Endodermal cell (in vitro differentiated cells): Measurements from ENCODE around the gene QRSL1. TPM values are rescaled to one million over a fixed set of nuclear protein-coding genes. Genes with fewer than 3 reads are reported as not detected.
A peak's percentile ranks its signal among the peaks of the same experiment; 100 is the strongest.

ENCODE experiments used
- DNase-seq: peaks from one replicate; pipeline ENCODE4 v3.0.0-alpha.2; 2017
- H3K27ac ChIP-seq: 2 replicates; pipeline ENCODE4 v1.5.1; 2013; ENCODE audit warnings: mild to moderate bottlenecking, low read depth, low read length, moderate library complexity
- H3K27me3 ChIP-seq: 2 replicates; pipeline ENCODE4 v1.6.1; 2013; ENCODE audit warnings: mild to moderate bottlenecking, low read length, moderate library complexity; ENCODE audit not compliant: insufficient read depth, control insufficient read depth, poor library complexity, severe bottlenecking
- H3K36me3 ChIP-seq: 2 replicates; pipeline ENCODE4 v1.7.0; 2013; ENCODE audit warnings: mild to moderate bottlenecking, low read length, moderate library complexity; ENCODE audit not compliant: control insufficient read depth, insufficient read depth
- H3K4me1 ChIP-seq: one replicate; pipeline ENCODE4 v1.7.0; 2013; ENCODE audit warnings: low read length; ENCODE audit not compliant: control insufficient read depth, insufficient read depth
- H3K4me3 ChIP-seq: 2 replicates; pipeline ENCODE4 v1.5.1; 2013; ENCODE audit warnings: mild to moderate bottlenecking, low read length, moderate library complexity
- H3K9ac ChIP-seq: 2 replicates; pipeline ENCODE4 v1.6.1; 2013; ENCODE audit warnings: mild to moderate bottlenecking, low read length, moderate library complexity; ENCODE audit not compliant: poor library complexity, severe bottlenecking; ENCODE audit errors: extremely low read depth
- H3K9me3 ChIP-seq: 2 replicates; pipeline ENCODE4 v1.6.1; 2013; ENCODE audit warnings: mild to moderate bottlenecking, low read length, moderate library complexity; ENCODE audit not compliant: control insufficient read depth
- H3K27ac Mint-ChIP-seq: 2 replicates; pipeline ENCODE4 v1.8.0; 2020; ENCODE audit warnings: mixed read lengths
- H3K27me3 Mint-ChIP-seq: 2 replicates; pipeline ENCODE4 v1.8.0; 2021; ENCODE audit warnings: mild to moderate bottlenecking, mixed read lengths; ENCODE audit not compliant: insufficient read depth
- H3K36me3 Mint-ChIP-seq: 2 replicates; pipeline ENCODE4 v1.8.0; 2020; ENCODE audit warnings: low read depth, mixed read lengths
- H3K4me1 Mint-ChIP-seq: 2 replicates; pipeline ENCODE4 v1.8.0; 2020; ENCODE audit warnings: mixed read lengths
- H3K4me3 Mint-ChIP-seq: 2 replicates; pipeline ENCODE4 v1.8.0; 2020; ENCODE audit warnings: mild to moderate bottlenecking, moderate library complexity, mixed read lengths
- H3K9me3 Mint-ChIP-seq: 2 replicates; pipeline ENCODE4 v1.8.0; 2020; ENCODE audit warnings: mild to moderate bottlenecking, mixed read lengths
- CTCF ChIP-seq: fragments of 200-600 bp; sonication (generic); conservative IDR thresholded peaks from 2 replicates; pipeline ENCODE4 v1.5.0; 2021; ENCODE audit warnings: antibody characterized with exemption, mild to moderate bottlenecking
- WGBS, 2 experiments: methylation state at CpG; one replicate each; pipeline versions ENCODE4 v1.1.5 to v1.1.7; 2013; ENCODE audit warnings: missing lambda C conversion rate in 2 of 2, mixed read lengths in 1 of 2; ENCODE audit not compliant: insufficient coverage in 1 of 2, insufficient read length in 1 of 2; 5-methylcytosine and 5-hydroxymethylcytosine counted together
- total RNA-seq, 2 donors: library from RNA; stranded (reverse); fragmentation: NEBNext Ultra II Directional in 1 of 2; extraction: Animal tissue kit (Norgen Biotek cat#: 25700) in 1 of 2; gene quantifications; 2 replicates in 1 of 2; 3 replicates in 1 of 2; pipeline ENCODE4 v1.2.1, GENCODE V29; 2021

The QRSL1 gene
- total RNA-seq, 2 donors from 2014 or later: 10.8 to 12.7 TPM

DNA sequence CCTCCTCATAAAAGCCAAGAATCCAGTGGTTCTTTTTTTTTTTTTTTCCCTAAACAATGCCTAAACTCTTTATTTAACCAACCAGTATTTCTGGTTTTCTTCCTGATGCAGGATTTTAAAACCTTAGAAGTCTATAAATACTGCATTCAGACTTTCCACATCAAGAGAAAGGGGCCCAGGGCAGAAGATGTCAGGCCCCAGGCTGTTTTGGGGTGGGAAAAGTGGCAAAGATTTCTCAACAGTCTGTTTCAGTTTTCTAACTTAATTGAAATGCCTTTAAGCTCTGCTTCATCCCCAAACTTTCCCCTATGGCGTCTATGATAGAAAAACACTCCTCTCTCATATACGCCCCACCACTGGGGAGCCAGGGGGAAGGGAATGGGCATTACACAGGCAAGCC, 33.1 kb downstream of the QRSL1 start:
- H3K27me3 Mint-ChIP-seq: no peaks in the 10 kb centered on the region
- no peak overlapping the region for H3K27ac ChIP-seq
- no peak overlapping the region for H3K27ac Mint-ChIP-seq
- peaks cover 50% of the 10 kb centered on the region for H3K36me3 ChIP-seq
- DNase-seq: no peak
- H3K4me1 Mint-ChIP-seq: no peaks in the 10 kb centered on the region
- H3K4me1 ChIP-seq: no peaks in the 10 kb centered on the region
- H3K9me3 ChIP-seq: peaks cover 13% of the 10 kb centered on the region
- H3K9ac ChIP-seq: no peak overlapping the region
- peaks cover 64% of the 10 kb centered on the region for H3K36me3 Mint-ChIP-seq
- WGBS, 2 experiments: 96% methylated on average over 2 of the region's 2 CpGs; no CpG with 5 or more reads in 1 of the 2 experiments
- H3K9me3 Mint-ChIP-seq: peaks cover 13% of the 10 kb centered on the region
- H3K4me3 ChIP-seq: no peak overlapping the region
- TF ChIP-seq CTCF: no peak
- no peak overlapping the region for H3K4me3 Mint-ChIP-seq
- H3K27me3 ChIP-seq: no peaks in the 10 kb centered on the region

DNA sequence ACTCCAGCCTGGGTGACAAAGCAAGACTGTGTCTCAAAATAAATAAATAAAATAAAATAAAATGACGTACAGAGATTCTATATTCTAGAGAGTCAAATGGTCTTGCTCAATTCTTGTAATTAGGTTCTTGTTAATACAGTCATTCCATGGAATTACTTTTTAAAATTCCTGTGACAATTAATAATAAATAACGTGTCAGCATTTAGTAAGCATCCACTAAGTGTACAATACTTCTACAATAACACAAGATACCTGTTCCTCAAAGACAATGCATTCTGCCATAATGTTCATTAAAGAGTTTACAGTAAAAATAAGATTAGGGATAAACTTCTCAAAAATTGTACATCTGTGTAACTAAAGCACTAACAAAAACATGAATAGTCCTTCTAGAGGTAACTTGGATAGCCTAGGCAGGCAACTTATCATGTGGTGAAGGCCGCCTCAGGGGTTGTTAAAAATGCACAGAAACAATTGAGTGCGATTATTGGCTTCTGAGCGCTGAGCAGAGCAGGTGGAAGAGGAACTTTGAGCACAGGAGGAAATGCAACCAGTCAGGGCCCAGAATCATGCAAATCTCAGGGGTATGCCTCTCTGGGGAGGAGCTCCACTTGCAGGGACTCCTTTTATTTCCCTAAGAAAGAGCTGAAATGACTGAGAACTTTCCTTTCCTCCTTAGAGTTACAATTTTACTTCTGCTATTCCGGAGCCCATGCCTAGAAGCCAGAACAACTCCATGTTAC, 37.1 kb downstream of the QRSL1 start:
- Histone ChIP-seq H3K9ac (no peak overlapping the region), H3K4me3 (no peak overlapping the region), H3K27me3 (no peaks in the 10 kb centered on the region), H3K4me1 (no peaks in the 10 kb centered on the region), H3K27ac (no peak overlapping the region), H3K36me3 (peaks cover 24% of the 10 kb centered on the region), H3K9me3 (no peaks in the 10 kb centered on the region)
- Mint-ChIP-seq H3K27me3 (no peaks in the 10 kb centered on the region), H3K36me3 (peaks cover 32% of the 10 kb centered on the region), H3K9me3 (no peaks in the 10 kb centered on the region), H3K4me3 (no peak overlapping the region), H3K4me1 (no peaks in the 10 kb centered on the region), H3K27ac (peak overlapping the region; percentile 10)
- peak; percentile 51 for DNase-seq
- no peak for TF ChIP-seq CTCF
- 82 to 85% methylated on average over 5 to 6 of the region's 6 CpGs for whole genome bisulfite sequencing, 2 experiments

GRCh38 chr6:106667022-106667402, 37.6 kb downstream of the QRSL1 start:
- H3K27ac Mint-ChIP-seq: peak overlapping the region; percentile 10
- Histone ChIP-seq H3K9ac (no peak overlapping the region), H3K9me3 (no peaks in the 10 kb centered on the region), H3K4me3 (no peak overlapping the region), H3K27me3 (no peaks in the 10 kb centered on the region), H3K36me3 (peaks cover 24% of the 10 kb centered on the region), H3K4me1 (no peaks in the 10 kb centered on the region), H3K27ac (no peak overlapping the region)
- no peaks in the 10 kb centered on the region for H3K4me1 Mint-ChIP-seq
- H3K4me3 Mint-ChIP-seq: no peak overlapping the region
- TF ChIP-seq CTCF: no peak
- no peak for DNase-seq
- H3K9me3 Mint-ChIP-seq: no peaks in the 10 kb centered on the region
- 92% methylated on average over 4 of the region's 4 CpGs; no CpG with 5 or more reads in 1 of the 2 experiments for WGBS, 2 experiments
- H3K27me3 Mint-ChIP-seq: no peaks in the 10 kb centered on the region
- peaks cover 32% of the 10 kb centered on the region for H3K36me3 Mint-ChIP-seq
